ENCODE measurements around the gene SF3B4.

DNA sequence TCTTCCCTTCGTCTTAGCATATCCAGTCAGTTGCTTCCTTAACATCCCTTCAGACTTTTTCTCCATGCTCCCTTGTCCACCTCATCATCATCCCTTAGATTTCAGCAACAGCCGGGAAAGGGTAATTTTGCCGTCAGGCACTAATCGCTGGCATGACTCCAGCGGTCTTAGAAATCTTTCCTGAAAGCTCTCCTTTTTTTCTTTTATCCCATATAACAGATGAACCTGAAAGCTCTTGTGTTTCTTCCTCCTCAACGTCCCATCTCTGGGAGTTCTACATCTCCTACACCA, 38.7 kb downstream of the SF3B4 start:
- TF ChIP-seq, protein P1, sequence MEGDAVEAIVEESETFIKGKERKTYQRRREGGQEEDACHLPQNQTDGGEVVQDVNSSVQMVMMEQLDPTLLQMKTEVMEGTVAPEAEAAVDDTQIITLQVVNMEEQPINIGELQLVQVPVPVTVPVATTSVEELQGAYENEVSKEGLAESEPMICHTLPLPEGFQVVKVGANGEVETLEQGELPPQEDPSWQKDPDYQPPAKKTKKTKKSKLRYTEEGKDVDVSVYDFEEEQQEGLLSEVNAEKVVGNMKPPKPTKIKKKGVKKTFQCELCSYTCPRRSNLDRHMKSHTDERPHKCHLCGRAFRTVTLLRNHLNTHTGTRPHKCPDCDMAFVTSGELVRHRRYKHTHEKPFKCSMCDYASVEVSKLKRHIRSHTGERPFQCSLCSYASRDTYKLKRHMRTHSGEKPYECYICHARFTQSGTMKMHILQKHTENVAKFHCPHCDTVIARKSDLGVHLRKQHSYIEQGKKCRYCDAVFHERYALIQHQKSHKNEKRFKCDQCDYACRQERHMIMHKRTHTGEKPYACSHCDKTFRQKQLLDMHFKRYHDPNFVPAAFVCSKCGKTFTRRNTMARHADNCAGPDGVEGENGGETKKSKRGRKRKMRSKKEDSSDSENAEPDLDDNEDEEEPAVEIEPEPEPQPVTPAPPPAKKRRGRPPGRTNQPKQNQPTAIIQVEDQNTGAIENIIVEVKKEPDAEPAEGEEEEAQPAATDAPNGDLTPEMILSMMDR (IDR thresholded peaks at IDR 0.05; ENCODE audit: low read length) = no peak
- TF ChIP-seq EZH2 (IDR thresholded peaks at IDR 0.05; ENCODE audit: borderline replicate concordance, low read length) = no peak

All from OCI-LY1 (cell line).